ENCODE results near the gene CTBP1.
A peak's percentile ranks its signal among the peaks of the same experiment; 100 is the strongest.
"Not testable (repeated sequence)": the region's sequence is repeated elsewhere in the genome, so short reads cannot be mapped to it uniquely, and the experiment has no call there.

Gene CTBP1

DNA sequence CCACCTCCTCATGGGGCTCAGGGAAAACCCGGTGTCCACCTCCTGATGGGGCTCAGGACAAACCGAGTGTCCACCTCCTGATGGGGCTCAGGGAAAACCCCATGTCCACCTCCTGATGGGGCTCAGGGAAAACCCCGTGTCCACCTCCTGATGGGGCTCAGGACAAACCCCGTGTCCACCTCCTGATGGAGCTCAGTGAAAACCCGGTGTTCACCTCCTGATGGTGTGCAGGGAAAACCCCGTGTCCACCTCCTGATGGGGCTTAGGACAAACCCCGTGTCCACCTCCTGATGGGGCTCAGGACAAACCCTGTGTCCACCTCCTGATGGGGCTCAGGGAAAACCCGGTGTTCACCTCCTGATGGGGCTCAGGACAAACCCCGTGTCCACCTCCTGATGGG is 11.7 kb downstream of the CTBP1 start:
- Histone ChIP-seq H3K36me3 (ENCODE audit: control insufficient read depth in 1 of 2, insufficient read depth in 2 of 2, low read depth in 1 of 2, low read length in 2 of 2) (peaks cover 85 to 94% of the 10 kb centered on the region in 2 experiments), H3K79me1 (replicated peaks; ENCODE audit: low read length, poor library complexity, severe bottlenecking) (peaks cover 20% of the 10 kb centered on the region), H3K4me1 (ENCODE audit: control insufficient read depth, insufficient read depth, low read depth, low read length) (peaks cover 30% of the 10 kb centered on the region)
- not testable (repeated sequence) for H3K23ac ChIP-seq (ENCODE audit: low read length in 2 of 2); H3K9me3 ChIP-seq (ENCODE audit: control insufficient read depth, low read length); H2BK15ac ChIP-seq (ENCODE audit: low read depth, poor library complexity, severe bottlenecking); H3K4me3 ChIP-seq (ENCODE audit: insufficient read depth in 1 of 2, low read depth in 1 of 2, low read length in 2 of 2); H3K18ac ChIP-seq (ENCODE audit: low read depth in 1 of 2, low read length in 2 of 2); H3K14ac ChIP-seq (ENCODE audit: low read length in 2 of 2); H4K91ac ChIP-seq (ENCODE audit: low read length); H2BK12ac ChIP-seq (ENCODE audit: low read length in 2 of 2); H3K9ac ChIP-seq (ENCODE audit: low read length); H3K4ac ChIP-seq (ENCODE audit: low read depth in 1 of 2, low read length in 2 of 2); H4K8ac ChIP-seq (ENCODE audit: low read length); H3K27me3 ChIP-seq (ENCODE audit: control insufficient read depth in 1 of 2, insufficient read depth in 1 of 2, low read length in 2 of 2); H2BK120ac ChIP-seq (ENCODE audit: low read depth, low read length); H3K27ac ChIP-seq (ENCODE audit: low read length, poor library complexity, severe bottlenecking); H3K4me2 ChIP-seq (ENCODE audit: low read length, poor library complexity, severe bottlenecking); H2BK5ac ChIP-seq (ENCODE audit: low read depth, low read length, poor library complexity, severe bottlenecking); DNase-seq; H2AK5ac ChIP-seq (ENCODE audit: low read length, severe bottlenecking); H2AFZ ChIP-seq (ENCODE audit: low read depth, low read length)
- 99% methylated on average over 9 of the region's 9 CpGs for WGBS

DNA sequence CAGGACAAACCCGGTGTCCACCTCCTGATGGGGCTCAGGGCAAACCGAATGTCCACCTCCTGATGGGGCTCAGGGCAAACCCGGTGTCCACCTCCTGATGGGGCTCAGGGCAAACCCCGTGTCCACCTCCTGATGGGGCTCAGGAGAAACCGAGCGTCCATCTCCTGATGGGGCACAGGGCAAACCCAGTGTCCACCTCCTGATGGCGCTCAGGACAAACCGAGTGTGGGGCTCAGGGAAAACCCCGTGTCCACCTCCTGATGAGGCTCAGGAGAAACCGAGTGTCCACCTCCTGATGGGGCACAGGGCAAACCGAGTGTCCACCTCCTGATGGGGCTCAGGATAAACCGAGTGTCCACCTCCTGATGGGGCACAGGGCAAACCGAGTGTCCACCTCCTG is 12.1 kb downstream of the CTBP1 start:
- peaks cover 20% of the 10 kb centered on the region for H3K79me1 ChIP-seq (replicated peaks; ENCODE audit: low read length, poor library complexity, severe bottlenecking)
- not testable (repeated sequence) for H4K91ac ChIP-seq (ENCODE audit: low read length); H3K18ac ChIP-seq (ENCODE audit: low read depth in 1 of 2, low read length in 2 of 2); H3K4ac ChIP-seq (ENCODE audit: low read depth in 1 of 2, low read length in 2 of 2); H3K27ac ChIP-seq (ENCODE audit: low read length, poor library complexity, severe bottlenecking); H3K4me3 ChIP-seq (ENCODE audit: insufficient read depth in 1 of 2, low read depth in 1 of 2, low read length in 2 of 2); H3K23ac ChIP-seq (ENCODE audit: low read length in 2 of 2); H4K8ac ChIP-seq (ENCODE audit: low read length); H3K9ac ChIP-seq (ENCODE audit: low read length); H3K14ac ChIP-seq (ENCODE audit: low read length in 2 of 2); H3K4me2 ChIP-seq (ENCODE audit: low read length, poor library complexity, severe bottlenecking); H2BK120ac ChIP-seq (ENCODE audit: low read depth, low read length); H3K27me3 ChIP-seq (ENCODE audit: control insufficient read depth in 1 of 2, insufficient read depth in 1 of 2, low read length in 2 of 2); H2AK5ac ChIP-seq (ENCODE audit: low read length, severe bottlenecking); H3K9me3 ChIP-seq (ENCODE audit: control insufficient read depth, low read length); H2BK12ac ChIP-seq (ENCODE audit: low read length in 2 of 2); H2BK15ac ChIP-seq (ENCODE audit: low read depth, poor library complexity, severe bottlenecking); H2BK5ac ChIP-seq (ENCODE audit: low read depth, low read length, poor library complexity, severe bottlenecking); H2AFZ ChIP-seq (ENCODE audit: low read depth, low read length); DNase-seq
- 96% methylated on average over 13 of the region's 13 CpGs for WGBS
- H3K36me3 ChIP-seq (ENCODE audit: control insufficient read depth in 1 of 2, insufficient read depth in 2 of 2, low read depth in 1 of 2, low read length in 2 of 2): peaks cover 85 to 93% of the 10 kb centered on the region in 2 experiments
- peaks cover 27% of the 10 kb centered on the region for H3K4me1 ChIP-seq (ENCODE audit: control insufficient read depth, insufficient read depth, low read depth, low read length)

DNA sequence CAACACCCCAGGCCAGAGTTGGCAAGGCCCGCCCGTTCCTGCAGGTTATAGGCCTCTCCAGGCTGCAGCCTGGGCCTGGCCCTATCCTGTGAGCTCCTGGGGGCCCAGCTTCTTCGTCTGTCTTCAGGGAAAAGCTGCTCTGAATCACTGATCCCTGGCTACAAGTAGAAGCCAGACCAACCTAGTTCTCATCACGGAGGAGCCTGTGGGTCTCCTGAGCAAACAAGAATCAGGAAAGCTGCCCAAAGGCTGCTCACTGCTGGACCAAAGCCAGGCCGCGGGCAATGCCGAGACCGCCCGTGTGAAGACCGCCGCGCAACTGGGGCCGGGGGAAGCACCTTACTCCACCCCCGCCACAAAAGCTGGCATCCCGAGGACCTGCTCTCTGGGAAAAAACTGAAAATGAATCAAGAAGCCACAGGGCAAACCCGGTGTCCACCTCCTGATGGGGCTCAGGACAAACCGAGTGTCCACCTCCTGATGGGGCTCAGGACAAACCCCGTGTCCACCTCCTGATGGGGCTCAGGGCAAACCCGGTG is 12.8 kb downstream of the CTBP1 start:
- Histone ChIP-seq H3K27ac (ENCODE audit: low read length, poor library complexity, severe bottlenecking) (no peak overlapping the region), H4K8ac (ENCODE audit: low read length) (no peak overlapping the region), H2BK120ac (ENCODE audit: low read depth, low read length) (no peak overlapping the region), H3K4me2 (ENCODE audit: low read length, poor library complexity, severe bottlenecking) (no peak overlapping the region), H2AK5ac (ENCODE audit: low read length, severe bottlenecking) (no peak overlapping the region), H3K14ac (ENCODE audit: low read length in 2 of 2) (no peak overlapping the region), H3K79me1 (replicated peaks; ENCODE audit: low read length, poor library complexity, severe bottlenecking) (peaks cover 26% of the 10 kb centered on the region), H3K4me3 (ENCODE audit: insufficient read depth in 1 of 2, low read depth in 1 of 2, low read length in 2 of 2) (no peak overlapping the region), H2BK12ac (ENCODE audit: low read length in 2 of 2) (no peak overlapping the region), H3K9ac (ENCODE audit: low read length) (no peak overlapping the region), H3K4me1 (ENCODE audit: control insufficient read depth, insufficient read depth, low read depth, low read length) (peaks cover 25% of the 10 kb centered on the region), H3K9me3 (ENCODE audit: control insufficient read depth, low read length) (no peaks in the 10 kb centered on the region), H3K27me3 (ENCODE audit: control insufficient read depth in 1 of 2, insufficient read depth in 1 of 2, low read length in 2 of 2) (no peaks in the 10 kb centered on the region), H3K23ac (ENCODE audit: low read length in 2 of 2) (no peak overlapping the region), H4K91ac (ENCODE audit: low read length) (no peak overlapping the region), H2BK15ac (ENCODE audit: low read depth, poor library complexity, severe bottlenecking) (no peak overlapping the region), H2BK5ac (ENCODE audit: low read depth, low read length, poor library complexity, severe bottlenecking) (no peak overlapping the region), H3K4ac (ENCODE audit: low read depth in 1 of 2, low read length in 2 of 2) (no peak overlapping the region), H3K18ac (ENCODE audit: low read depth in 1 of 2, low read length in 2 of 2) (no peak overlapping the region), H3K36me3 (ENCODE audit: control insufficient read depth in 1 of 2, insufficient read depth in 2 of 2, low read depth in 1 of 2, low read length in 2 of 2) (peaks cover 86 to 93% of the 10 kb centered on the region in 2 experiments), H2AFZ (ENCODE audit: low read depth, low read length) (no peak overlapping the region)
- DNase-seq: no peak
- 96% methylated on average over 19 of the region's 19 CpGs for WGBS

DNA sequence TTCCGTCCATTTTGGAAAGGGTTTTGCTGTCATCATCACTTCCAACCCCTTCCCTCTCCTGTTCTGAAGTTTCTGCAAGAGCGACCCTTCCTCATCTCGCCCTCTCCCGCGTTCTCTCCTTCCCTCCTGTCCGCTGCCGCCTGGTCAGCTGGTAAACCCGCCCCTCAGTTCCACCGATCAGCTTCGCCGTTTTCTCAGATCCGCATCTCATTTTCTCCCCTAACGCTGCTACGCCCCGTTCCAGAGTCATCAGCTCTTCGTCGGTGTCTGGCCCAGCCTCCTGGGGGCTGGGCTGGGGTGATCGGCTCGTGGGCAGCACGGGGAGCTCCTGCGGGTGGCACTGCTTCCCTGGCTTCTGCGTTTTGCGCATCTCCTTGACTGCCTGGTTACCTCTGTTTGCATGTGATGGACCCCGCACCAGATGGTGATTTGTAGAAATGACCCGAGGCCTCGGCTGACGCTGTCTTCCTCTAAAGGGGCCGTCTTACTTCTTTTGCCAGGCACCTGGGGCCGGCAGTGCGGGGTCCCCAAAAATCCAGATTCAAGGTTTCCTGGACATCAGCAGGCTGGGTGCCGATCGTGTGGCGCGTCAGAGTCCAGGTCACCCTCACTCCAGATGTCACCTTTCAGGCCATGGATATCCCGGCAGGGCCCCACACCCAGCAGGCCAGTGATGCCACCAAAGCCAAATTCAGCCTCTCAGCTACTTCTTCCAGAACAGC is 13.4 kb downstream of the CTBP1 start:
- 97% methylated on average over 35 of the region's 35 CpGs for WGBS
- no peak overlapping the region for H2BK12ac ChIP-seq (ENCODE audit: low read length in 2 of 2)

More for the DNA sequence above, 13.4 kb downstream of the CTBP1 start:
- H2AFZ ChIP-seq (ENCODE audit: low read depth, low read length): no peak overlapping the region
- H4K91ac ChIP-seq (ENCODE audit: low read length): no peak overlapping the region
- H3K18ac ChIP-seq (ENCODE audit: low read depth in 1 of 2, low read length in 2 of 2): no peak overlapping the region
- no peak overlapping the region for H3K23ac ChIP-seq (ENCODE audit: low read length in 2 of 2)
- no peak overlapping the region for H4K8ac ChIP-seq (ENCODE audit: low read length)
- no peak overlapping the region for H2BK120ac ChIP-seq (ENCODE audit: low read depth, low read length)
- DNase-seq: no peak
- H3K36me3 ChIP-seq (ENCODE audit: control insufficient read depth in 1 of 2, insufficient read depth in 2 of 2, low read depth in 1 of 2, low read length in 2 of 2): peaks cover 86 to 93% of the 10 kb centered on the region in 2 experiments
- H3K27me3 ChIP-seq (ENCODE audit: control insufficient read depth in 1 of 2, insufficient read depth in 1 of 2, low read length in 2 of 2): no peaks in the 10 kb centered on the region
- no peak overlapping the region for H2AK5ac ChIP-seq (ENCODE audit: low read length, severe bottlenecking)
- peak overlapping the region; percentile 57 for H3K9ac ChIP-seq (ENCODE audit: low read length)
- H3K4ac ChIP-seq (ENCODE audit: low read depth in 1 of 2, low read length in 2 of 2): no peak overlapping the region
- peaks cover 27% of the 10 kb centered on the region for H3K79me1 ChIP-seq (replicated peaks; ENCODE audit: low read length, poor library complexity, severe bottlenecking)
- H2BK5ac ChIP-seq (ENCODE audit: low read depth, low read length, poor library complexity, severe bottlenecking): no peak overlapping the region
- no peak overlapping the region for H3K4me3 ChIP-seq (ENCODE audit: insufficient read depth in 1 of 2, low read depth in 1 of 2, low read length in 2 of 2)
- H3K4me2 ChIP-seq (ENCODE audit: low read length, poor library complexity, severe bottlenecking): no peak overlapping the region
- H2BK15ac ChIP-seq (ENCODE audit: low read depth, poor library complexity, severe bottlenecking): no peak overlapping the region
- no peaks in the 10 kb centered on the region for H3K9me3 ChIP-seq (ENCODE audit: control insufficient read depth, low read length)
- no peak overlapping the region for H3K14ac ChIP-seq (ENCODE audit: low read length in 2 of 2)
- no peak overlapping the region for H3K27ac ChIP-seq (ENCODE audit: low read length, poor library complexity, severe bottlenecking)
- H3K4me1 ChIP-seq (ENCODE audit: control insufficient read depth, insufficient read depth, low read depth, low read length): peaks cover 25% of the 10 kb centered on the region

All from mesenchymal stem cell (in vitro differentiated cells and primary cell).